Measurements from ENCODE around the gene FXR2. TPM values are rescaled to one million over a fixed set of nuclear protein-coding genes. Genes with fewer than 3 reads are reported as not detected.
"Not testable (repeated sequence)": the region's sequence is repeated elsewhere in the genome, so short reads cannot be mapped to it uniquely, and the experiment has no call there.

The FXR2 gene
- total and polyA plus RNA-seq, 7 donors = 88.2 to 164 (median 110) TPM

DNA sequence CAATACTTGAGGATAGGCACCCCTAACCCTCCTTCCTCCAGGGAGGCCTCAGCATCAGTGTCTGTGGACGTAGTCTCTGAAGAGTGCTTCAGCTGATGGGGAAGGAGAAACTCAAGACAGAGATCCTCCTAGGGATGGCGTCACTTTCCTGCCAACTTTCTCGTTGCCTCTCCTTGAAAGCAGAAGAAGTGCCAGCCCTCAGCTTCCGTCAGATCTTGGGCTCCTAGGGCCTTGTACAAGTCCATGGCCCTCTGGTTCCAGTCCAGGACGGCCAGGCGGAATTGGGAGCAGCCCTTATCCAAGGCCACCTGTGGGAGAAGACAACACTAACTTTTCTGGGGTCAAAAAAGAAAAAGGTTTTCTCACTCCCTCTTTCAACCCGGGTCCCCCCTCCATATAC is 11.6 kb upstream of the FXR2 start:
- Histone ChIP-seq H3K27ac (peak overlapping the region; percentile 97), H3K4me1 (peaks cover 13% of the 10 kb centered on the region), H3K9me3 (no peaks in the 10 kb centered on the region), H3K4me3 (peak overlapping the region; percentile 92), H3K27me3 (ENCODE audit: insufficient read depth in 3 of 3, low read length in 2 of 3) (no peaks in the 10 kb centered on the region), H3K36me3 (ENCODE audit: insufficient read depth in 1 of 2, low read depth in 1 of 2) (peaks cover 0 to 11% of the 10 kb centered on the region in 2 donors)
- intact Hi-C loops (cut with DNase I) = loop anchor here (2.0 to 10.0 kb wide), 2 partner anchors 58 to 218 kb away; no protein-coding TSS in a partner anchor
- TF ChIP-seq, protein P1, sequence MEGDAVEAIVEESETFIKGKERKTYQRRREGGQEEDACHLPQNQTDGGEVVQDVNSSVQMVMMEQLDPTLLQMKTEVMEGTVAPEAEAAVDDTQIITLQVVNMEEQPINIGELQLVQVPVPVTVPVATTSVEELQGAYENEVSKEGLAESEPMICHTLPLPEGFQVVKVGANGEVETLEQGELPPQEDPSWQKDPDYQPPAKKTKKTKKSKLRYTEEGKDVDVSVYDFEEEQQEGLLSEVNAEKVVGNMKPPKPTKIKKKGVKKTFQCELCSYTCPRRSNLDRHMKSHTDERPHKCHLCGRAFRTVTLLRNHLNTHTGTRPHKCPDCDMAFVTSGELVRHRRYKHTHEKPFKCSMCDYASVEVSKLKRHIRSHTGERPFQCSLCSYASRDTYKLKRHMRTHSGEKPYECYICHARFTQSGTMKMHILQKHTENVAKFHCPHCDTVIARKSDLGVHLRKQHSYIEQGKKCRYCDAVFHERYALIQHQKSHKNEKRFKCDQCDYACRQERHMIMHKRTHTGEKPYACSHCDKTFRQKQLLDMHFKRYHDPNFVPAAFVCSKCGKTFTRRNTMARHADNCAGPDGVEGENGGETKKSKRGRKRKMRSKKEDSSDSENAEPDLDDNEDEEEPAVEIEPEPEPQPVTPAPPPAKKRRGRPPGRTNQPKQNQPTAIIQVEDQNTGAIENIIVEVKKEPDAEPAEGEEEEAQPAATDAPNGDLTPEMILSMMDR (IDR thresholded peaks at IDR 0.05) = no peak
- 62 to 77% (median 72%) methylated on average over 7 of the region's 7 CpGs for WGBS, 3 donors
- ATAC-seq (no peak), DNase-seq (no peak)

DNA sequence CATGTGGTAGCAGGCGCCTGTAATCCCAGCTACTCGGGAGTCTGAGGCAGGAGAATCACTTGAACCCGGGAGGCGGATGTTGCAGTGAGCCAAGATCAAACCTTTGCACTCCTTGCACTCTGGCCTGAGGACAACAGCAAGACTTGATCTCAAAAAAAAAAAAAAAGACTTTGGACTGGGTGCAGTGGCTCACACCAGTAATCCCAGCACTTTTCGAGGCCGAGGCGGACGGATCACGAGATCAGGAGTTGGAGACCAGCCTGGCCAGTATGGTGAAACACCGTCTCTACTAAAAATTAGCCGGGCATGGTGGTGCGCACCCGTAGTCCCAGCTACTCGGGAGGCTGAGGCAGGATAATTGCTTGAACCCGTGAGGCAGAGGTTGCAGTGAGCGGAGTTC is 11.1 kb upstream of the FXR2 start:
- WGBS, 3 donors = 95 to 98% (median 97%) methylated on average over 16 of the region's 16 CpGs

DNA sequence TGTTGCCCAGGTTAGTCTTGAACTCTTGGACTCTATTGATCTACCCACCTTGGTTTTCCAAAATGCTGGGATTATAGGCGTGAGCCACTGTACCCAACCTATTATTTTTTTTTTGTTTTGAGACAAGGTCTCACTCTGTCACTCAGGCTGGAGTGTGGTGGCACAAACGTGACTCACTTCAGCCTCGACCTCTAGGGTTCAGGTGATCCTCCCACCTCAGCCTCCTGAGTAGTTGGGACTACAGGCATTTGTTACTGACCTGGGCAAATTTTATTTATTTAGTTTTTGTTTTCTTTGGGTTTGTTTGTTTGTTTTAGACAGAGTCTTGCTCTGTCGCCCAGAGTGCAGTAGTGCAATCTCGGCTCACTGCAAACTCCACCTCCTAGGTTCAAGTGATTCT is 9.0 kb upstream of the FXR2 start:
- no peaks in the 10 kb centered on the region for H3K9me3 ChIP-seq
- intact Hi-C loops (cut with DNase I) = loop anchor here in 1 of 2 donors (10.0 kb wide), 1 partner anchor 221 kb away; no protein-coding TSS in a partner anchor

More for the DNA sequence above, 11.1 kb upstream of the FXR2 start:
- intact Hi-C loops (cut with DNase I) = loop anchor here (2.0 to 10.0 kb wide), 2 partner anchors 59 to 219 kb away; no protein-coding TSS in a partner anchor
- not testable (repeated sequence) for ATAC-seq; DNase-seq; H3K9me3 ChIP-seq; H3K4me3 ChIP-seq; H3K27me3 ChIP-seq (ENCODE audit: insufficient read depth in 3 of 3, low read length in 2 of 3)
- H3K27ac ChIP-seq = peak overlapping the region; percentile 97
- H3K4me1 ChIP-seq = peaks cover 13% of the 10 kb centered on the region
- peaks cover 0 to 11% of the 10 kb centered on the region in 2 donors for H3K36me3 ChIP-seq (ENCODE audit: insufficient read depth in 1 of 2, low read depth in 1 of 2)

DNA sequence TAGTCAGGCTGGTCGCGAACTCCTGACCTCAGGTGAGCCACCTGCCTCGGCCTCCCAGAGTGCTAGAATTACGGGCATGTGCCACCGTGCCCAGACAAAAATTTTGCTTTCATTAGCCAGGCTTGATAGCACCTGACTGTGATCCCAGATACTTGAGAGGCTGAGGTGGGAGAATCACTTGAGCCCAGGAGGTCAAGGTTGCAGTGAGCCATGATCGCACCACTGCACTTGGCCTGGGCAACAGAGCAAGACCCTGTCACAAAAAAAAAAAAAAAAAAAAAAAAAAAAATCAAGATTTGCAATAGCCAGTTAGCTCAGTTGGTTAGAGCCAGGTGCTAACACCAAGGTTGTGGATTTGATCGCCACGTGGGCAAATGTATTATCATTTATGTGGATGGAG is 6.1 kb upstream of the FXR2 start:
- TF ChIP-seq, protein P1 (IDR thresholded peaks at IDR 0.05) = no peak
- Histone ChIP-seq H3K9me3 (no peaks in the 10 kb centered on the region), H3K27me3 (ENCODE audit: insufficient read depth in 3 of 3, low read length in 2 of 3) (no peaks in the 10 kb centered on the region), H3K36me3 (ENCODE audit: insufficient read depth in 1 of 2, low read depth in 1 of 2) (peaks cover 0 to 4% of the 10 kb centered on the region in 2 donors), H3K27ac (no peak overlapping the region), H3K4me1 (peaks cover under 1% of the 10 kb centered on the region), H3K4me3 (no peak overlapping the region)
- no peak for DNase-seq
- no peak for ATAC-seq
- intact Hi-C loops (cut with DNase I) = loop anchor here in 1 of 2 donors (10.0 kb wide), 1 partner anchor 224 kb away; no protein-coding TSS in a partner anchor
- WGBS, 3 donors = 86 to 93% (median 92%) methylated on average over 8 of the region's 8 CpGs

More for the DNA sequence above, 9.0 kb upstream of the FXR2 start:
- WGBS, 3 donors = 84 to 89% (median 86%) methylated on average over 5 of the region's 5 CpGs
- ATAC-seq (no peak), DNase-seq (no peak)
- H3K4me3 ChIP-seq = no peak overlapping the region
- H3K4me1 ChIP-seq = peaks cover 13% of the 10 kb centered on the region
- peaks cover 0 to 11% of the 10 kb centered on the region in 2 donors for H3K36me3 ChIP-seq (ENCODE audit: insufficient read depth in 1 of 2, low read depth in 1 of 2)
- H3K27me3 ChIP-seq (ENCODE audit: insufficient read depth in 3 of 3, low read length in 2 of 3) = no peaks in the 10 kb centered on the region
- H3K27ac ChIP-seq = no peak overlapping the region
- TF ChIP-seq, protein P1 (IDR thresholded peaks at IDR 0.05) = no peak

DNA sequence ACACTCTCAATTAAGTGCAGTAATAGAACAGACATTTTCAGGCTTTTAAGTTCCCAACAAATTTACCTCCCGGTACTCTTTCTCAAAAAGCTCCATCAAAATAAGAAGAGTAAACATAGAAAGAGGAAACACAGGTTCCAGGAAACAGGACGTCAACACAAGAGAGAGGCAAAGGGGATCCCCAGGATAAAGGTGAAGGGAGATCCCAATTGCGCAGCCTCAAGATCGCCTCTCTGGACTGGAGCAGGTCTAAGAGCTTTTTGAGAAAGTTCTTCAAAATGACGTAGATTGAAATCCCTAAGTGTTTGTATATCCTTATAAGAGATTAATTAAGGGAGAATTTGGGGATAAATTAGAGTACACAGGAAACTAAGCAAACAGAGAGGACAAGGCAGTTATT is 3.9 kb upstream of the FXR2 start:
- TF ChIP-seq, protein P1 (IDR thresholded peaks at IDR 0.05) = no peak
- Histone ChIP-seq H3K27ac (no peak overlapping the region), H3K36me3 (ENCODE audit: insufficient read depth in 1 of 2, low read depth in 1 of 2) (no peaks in the 10 kb centered on the region), H3K4me1 (no peaks in the 10 kb centered on the region), H3K27me3 (ENCODE audit: insufficient read depth in 3 of 3, low read length in 2 of 3) (no peaks in the 10 kb centered on the region), H3K9me3 (no peaks in the 10 kb centered on the region), H3K4me3 (no peak overlapping the region)
- 78 to 82% (median 81%) methylated on average over 5 of the region's 5 CpGs for WGBS, 3 donors
- no peak for DNase-seq
- intact Hi-C loops (cut with DNase I) = no loop called here
- ATAC-seq = no peak

Data from psoas muscle (tissue), 8 donors.